GM12801 (cell line): ENCODE measurements around the gene TCF21.

Experiments
- CTCF ChIP-seq: IDR thresholded peaks from one replicate; pipeline ENCODE4 v1.5.1; 2011; ENCODE audit warnings: control low read depth; ENCODE audit not compliant: insufficient read length; ENCODE audit errors: extremely low read depth

The TCF21 gene

GRCh38 chr6:133880006-133880405, 8.9 kb upstream of the TCF21 start:
- TF ChIP-seq CTCF, result no peak

GRCh38 chr6:133880896-133881295, 8.0 kb upstream of the TCF21 start:
- TF ChIP-seq CTCF, result no peak

- no peak for TF ChIP-seq CTCF
Observed at GRCh38 chr6:133886104-133886775, 2.7 kb upstream of the TCF21 start.

- no peak for TF ChIP-seq CTCF
Observed at GRCh38 chr6:133887156-133887879, 1.6 kb upstream of the TCF21 start.

GRCh38 chr6:133887880-133888230, 1.1 kb upstream of the TCF21 start:
- TF ChIP-seq CTCF, result no peak

- TF ChIP-seq CTCF, result no peak
Observed at GRCh38 chr6:133889557-133890403, 867 bp downstream of the TCF21 start.

- no peak for TF ChIP-seq CTCF
Observed at GRCh38 chr6:133890711-133891148, 1.8 kb downstream of the TCF21 start.
